Measurements from ENCODE around the gene UMAD1.
"Not testable (repeated sequence)": the region's sequence is repeated elsewhere in the genome, so short reads cannot be mapped to it uniquely, and the experiment has no call there.

The UMAD1 gene

DNA sequence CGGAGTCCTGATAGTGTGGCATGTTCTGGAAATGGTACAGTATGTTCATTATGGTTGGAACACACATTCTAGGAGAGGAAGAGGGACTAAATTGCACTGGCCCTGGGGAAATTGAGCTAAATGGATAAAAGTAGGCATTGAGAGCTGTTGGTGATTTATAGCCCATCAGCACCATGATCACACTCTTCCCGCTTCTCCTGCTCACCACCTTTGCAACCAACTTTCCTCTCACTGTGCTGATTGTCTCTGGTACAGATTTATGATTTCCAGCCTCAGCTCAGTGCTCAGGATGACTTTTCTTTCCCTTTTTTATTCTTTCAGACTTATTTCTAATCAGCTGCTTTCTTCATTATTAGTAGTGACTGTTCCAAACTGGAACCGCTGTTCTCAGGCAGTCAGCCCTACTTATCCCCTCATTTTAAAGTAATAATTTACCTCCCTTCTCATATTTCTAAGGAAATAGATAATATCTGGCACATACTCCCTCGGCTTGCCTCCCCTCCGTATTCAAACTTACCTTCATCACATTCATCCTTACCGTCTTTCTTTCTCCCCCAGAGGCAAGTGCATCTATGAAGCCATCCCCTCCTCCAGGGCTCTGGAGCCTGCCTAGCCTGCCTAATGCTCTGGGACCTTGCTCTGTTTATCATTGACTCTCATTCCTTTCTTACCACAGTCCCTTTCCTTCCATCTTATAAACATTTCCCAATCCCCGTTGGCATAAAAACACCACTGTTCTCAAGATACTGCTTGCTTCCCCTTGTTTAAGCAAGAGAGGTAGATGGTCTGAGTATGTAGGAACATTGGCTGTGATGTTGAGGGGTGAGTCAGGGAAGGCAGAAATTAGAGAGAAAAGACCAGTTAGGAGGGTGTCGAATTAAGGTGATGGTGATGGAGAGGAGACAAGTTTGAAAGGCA, 129.4 kb downstream of the UMAD1 start:
- no peak for FAIRE-seq

DNA sequence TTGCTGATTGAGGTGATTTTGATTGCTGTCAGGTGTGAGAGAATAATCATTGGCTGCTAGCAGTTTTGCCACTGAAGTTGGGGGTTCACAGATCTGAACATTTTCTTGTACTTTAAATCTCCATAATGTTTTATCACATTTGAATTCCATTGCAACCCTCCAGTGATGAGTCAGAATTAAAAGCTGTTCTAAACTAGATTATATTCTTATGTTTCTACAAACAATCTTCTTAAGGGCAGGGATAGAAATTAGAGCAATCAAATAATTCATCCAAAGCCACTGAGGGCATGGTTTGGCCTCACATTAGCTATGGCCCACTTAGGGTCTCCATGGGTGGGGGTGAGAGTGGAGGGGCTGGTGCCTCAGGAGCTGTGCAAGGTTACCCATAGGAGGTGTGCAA, 130.9 kb downstream of the UMAD1 start:
- no peak for FAIRE-seq

DNA sequence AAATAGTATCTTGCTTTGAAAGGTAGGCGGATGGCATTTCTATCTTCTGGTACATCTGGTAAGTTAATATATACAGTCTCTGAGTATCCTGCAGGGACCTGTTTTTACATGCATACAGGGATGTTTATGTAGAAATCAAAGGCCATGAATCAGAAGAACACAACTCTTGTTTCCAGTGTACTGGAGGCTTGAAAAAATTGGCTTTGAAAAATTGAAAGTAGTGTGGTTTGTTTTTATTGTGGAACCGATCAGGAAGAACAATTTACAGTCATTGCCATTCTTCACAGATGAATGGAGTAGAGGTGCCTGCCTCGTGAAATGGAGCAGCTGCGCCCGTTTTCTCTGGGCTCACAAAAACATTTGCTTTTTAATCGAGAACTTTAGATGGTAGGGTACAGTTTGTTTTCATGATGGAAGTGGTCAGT, 131.9 kb downstream of the UMAD1 start:
- FAIRE-seq, result no peak

DNA sequence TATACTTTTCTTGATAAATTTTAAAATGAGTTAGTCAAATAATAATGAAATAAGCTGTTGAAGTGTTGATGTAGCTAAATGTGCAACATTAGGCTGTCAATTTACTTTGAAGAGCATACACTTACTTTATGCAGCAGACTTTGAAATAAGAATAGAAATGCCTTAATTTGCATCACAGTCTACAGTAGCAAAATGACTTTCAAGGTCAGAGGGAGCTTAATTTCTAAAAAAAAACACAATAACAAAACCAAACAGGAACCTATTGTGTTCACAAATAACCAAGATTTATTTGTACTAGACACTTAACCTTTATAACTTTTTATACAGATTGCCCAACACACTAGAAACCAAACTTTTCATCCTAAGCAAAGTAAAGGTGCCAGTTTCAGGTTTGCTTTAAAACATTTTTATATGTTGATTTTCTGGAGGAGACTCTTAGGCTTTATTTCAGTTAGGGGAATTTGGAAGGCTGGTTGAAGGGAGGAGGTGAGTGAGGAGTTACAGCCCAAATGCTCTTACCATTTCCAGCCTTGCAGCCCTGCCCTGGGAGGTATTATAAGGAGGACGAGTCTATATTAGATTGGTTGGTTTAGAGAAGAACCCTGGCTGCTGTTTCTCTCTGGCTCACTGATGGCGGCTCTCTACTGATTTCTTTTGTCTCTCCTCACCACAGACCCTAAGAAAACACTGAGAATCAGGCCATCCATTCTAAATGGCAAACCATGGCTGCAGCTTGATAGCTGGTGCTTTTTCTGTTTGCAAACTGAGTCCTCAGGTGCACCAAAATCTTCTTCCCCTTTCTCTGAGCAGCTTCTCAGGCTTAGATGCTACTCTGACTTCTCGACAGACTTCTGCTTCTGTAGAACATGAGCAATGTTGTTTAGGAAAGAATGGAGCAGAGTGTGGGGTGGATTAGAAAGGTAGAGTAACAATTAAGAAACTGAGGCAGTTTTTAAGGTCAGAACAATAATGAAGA, 133.1 kb downstream of the UMAD1 start:
- FAIRE-seq, result no peak

DNA sequence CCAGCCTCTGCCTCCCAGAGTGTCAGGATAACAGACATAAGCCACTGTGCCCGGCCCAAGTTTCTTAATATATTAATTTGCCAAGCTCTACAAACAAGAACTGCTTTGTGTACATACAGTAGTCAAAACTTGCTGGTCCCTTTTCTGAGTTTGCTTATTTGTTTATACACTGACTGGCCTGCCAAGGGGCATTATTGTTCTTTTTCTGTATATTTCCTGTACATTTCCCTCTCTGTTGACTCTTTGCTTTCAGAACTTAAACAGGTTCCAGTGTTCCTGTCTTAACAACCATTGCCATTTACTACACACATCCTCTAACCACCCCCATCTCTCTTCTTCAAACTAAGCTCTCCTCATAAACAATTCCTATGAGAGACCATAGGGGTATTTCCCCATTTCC, 139.3 kb downstream of the UMAD1 start:
- FAIRE-seq, result no peak

DNA sequence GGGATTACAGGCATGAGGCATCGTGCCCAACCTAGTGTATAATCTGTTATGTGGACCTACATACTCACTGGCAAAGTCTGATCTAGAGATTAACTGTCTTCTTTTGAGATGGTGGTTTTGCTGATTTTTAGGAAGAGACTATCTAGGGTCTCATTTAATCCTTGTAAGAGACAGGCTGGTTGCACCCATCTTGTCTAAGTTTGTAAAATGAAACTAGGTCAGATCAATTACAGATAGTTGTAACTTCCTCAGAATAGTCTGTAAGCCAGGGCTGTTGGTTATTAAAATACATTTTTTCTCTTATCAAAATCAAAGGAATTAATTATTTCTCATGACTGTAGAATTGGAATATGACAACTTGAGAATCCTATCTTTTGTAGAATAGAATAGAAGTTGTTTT, 142.4 kb downstream of the UMAD1 start:
- FAIRE-seq, result no peak

DNA sequence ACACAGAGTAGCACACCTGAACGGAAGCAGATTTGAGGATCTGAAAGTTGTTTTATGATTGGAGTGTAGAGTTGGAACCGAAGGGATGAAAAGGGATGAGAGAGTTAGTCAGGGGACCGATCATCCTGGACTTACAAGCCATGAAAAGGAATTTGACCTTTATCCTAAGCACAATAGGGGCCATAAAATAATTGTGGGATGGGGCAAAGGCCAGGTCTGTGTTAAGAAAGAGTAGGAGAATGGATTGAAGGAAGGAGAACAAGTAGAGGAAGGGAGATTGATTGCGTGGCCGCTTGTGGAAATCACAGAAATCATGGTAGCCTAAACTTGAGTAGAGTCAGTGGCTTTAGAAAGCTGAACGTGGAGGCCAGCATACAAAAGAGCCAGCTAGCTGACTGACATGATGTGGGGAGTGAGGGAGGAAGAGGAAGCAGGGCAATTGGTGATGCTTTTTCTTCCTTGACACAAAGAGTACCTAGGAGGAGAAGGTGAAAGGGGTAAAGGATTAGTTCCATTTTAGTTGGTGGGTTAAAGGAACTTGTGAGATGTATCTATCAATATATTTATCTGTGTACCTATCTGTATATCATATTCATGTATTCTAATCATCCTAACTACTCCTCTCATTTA, 144.9 kb downstream of the UMAD1 start:
- no peak for FAIRE-seq

DNA sequence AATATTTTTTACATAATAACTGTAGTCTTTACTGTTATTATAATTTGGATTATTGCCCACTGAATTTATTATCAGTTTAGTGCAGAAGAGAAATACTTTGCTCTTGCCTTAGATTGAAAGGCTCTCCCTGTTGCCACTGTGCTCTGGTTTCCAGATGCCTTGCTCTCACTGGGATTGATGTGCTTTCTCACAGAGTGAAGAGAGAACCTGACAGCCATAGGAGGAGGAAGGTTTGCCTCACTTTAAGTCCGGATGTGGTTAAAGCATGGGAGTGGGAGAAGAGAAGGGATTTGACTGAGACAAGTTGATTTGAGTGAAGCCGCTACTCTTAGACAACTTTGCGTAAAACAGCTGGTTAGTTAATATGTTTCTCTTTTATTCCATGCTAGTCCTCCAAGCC, 146.0 kb downstream of the UMAD1 start:
- FAIRE-seq, result no peak

DNA sequence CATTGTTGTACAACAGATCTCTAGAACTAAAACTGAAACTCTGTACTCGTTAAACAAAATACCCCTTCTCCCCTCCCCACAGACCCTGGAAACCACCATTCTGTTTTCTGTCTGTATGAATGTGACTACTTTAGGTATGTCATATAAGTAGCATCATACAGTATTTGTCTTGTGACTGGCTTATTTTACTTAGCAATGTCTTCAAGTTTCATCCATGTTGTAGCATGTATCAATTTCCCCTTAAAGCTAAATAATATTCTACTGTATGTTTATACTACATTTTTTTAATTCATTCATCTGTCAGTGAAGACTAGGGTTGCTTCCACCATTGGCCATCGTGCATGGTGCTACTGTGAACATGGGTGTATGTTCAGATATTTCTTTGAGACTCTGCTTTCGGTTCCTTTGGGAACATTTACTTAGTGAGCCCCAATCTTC, 149.0 kb downstream of the UMAD1 start:
- FAIRE-seq, result no peak

DNA sequence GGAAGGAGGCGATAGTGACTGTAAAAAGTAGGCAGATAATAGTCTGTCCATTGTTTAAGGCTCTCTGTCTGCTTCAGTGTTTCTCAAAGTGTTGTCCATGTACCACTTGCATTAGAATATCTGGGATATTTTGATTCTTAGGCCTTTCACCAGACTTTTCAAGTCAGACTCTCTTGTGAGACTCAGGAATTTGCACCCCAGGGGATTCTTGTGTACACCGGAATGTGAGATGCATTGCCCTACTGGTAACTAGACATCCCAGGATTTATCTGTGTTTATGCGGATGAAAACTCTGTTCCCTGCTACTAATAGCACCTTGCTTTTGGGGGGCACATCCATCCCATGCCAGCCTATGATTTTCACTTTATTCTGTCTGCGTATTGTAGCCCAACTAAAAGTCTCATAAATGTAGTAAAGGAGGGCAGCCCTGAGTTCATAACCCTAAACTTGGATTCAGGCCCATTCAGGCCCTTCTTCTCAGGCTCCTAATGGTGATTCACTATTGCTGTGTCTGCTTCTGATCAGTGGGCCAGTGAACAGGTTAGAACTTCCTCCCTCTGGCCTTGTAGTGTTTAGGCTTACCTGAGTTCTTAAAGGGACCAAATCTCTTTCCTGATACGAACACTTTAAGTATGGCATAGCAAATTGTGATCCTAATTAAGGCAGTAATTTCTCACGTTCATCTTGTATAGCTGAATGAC, 149.6 kb downstream of the UMAD1 start:
- no peak for FAIRE-seq

DNA sequence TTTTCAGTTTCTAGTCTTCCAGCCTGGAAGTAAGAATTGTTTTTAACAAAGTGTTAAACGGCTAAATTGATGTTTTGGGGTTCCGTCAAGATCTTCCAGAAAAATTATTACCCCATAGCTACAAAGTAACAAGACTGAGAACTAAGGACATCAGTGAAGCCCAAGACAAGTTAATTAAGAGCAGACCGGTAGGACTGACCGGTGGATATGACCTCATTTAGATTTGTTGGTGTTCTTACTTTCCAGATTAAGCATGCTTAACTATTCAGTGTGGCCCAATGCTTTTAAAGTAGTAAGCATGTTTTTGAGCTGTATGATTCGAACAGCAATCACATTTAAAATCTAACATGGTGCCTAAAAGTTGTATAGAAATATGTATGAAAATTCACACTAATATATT, 151.0 kb downstream of the UMAD1 start:
- FAIRE-seq, result no peak

DNA sequence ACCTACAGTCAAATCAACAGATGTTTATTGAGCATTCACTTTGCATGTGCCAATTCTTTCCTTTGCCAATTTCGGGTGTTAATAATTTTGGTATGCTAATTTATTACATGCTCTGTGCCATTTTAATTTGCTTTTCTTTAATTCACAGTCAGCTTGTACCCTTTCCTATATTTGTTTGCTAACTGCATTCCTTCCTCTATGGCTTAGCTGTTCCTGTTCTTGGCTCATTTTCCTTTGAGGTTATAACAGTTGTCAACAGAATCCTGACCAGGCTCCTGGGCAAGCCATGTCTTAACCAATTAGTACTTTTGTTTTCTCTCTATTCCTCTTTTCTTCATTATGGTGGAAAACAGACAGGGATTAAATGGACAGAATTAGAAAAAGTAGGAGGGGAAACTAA, 151.5 kb downstream of the UMAD1 start:
- FAIRE-seq, result no peak

DNA sequence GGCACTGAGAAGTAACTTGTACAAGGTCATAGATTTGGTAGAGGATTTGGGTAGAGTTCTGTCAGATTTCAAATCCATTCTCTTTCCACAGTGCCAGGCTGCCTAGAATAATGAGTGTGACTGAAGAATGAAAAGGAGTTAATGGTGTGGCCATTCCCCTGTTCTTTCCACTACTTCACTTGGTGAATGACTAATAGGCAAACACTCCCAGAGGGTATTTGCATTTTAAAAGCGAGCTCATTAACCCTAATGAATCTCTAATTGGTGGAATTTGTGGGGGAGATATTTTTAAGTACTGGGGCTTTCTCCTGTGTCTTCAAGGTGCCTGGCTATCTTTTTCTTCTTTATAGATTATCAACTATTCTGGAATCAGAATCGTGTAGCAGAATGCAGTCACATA, 152.7 kb downstream of the UMAD1 start:
- FAIRE-seq, result no peak

DNA sequence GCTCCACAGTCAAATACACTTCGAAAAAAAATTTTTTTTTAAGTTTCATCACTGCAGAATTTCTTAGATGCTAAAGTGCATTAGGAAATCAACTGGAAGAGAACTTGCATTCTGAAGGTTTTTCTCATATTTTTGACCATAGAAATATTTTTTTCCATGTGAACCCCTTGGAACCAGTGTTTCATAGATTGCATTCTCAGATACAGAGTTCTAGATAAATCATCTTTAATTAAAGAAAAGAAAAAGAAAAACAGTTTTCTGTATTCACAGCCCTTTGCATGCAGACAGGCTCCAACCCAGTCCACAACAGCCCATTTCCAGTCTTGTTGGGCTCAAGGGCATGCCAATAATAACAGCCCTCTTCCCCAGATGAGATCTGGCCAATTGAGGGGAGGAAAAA, 153.4 kb downstream of the UMAD1 start:
- no peak for FAIRE-seq

DNA sequence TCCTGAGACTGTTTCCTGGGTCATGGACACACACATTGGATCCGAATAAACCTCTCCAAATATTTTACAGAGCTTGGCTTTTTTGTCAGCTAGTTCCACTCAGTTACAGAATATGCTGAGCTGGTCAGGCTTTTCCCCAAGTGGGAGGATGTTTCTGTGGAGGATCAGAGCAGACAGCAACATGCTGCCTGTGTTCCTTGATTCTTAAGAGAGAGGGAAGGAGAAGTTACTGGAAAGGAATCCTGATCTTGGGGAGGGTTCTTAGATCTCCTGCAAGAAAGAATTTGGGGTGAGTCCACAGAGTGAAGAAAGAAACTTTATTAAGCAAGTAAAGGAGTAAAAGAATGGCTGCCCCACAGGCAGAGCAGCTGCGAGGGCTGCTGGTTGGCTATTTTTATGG, 154.7 kb downstream of the UMAD1 start:
- no peak for FAIRE-seq

DNA sequence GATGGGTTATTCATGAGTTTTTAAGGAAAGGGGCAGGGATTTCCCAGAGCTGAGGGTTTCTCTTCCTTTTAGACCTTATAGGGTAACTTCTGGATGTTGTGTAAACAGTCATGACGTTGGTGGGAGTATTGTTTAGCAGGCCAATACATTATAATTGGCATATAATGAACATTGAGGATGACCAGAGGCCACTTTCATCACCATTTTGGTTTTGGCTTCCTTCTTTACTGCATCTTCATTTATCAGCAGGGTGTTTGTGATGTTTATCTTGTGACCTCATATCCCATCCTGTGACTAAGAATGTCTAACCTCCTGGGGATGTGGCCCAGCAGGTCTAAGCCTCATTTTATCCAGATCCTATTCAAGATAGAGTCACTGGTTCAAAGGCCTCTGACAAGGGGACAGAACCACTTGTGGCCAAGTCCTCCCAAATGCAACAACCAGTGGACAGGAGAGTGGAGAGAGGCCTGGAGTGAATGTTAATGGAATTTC, 155.1 kb downstream of the UMAD1 start:
- no peak for FAIRE-seq

DNA sequence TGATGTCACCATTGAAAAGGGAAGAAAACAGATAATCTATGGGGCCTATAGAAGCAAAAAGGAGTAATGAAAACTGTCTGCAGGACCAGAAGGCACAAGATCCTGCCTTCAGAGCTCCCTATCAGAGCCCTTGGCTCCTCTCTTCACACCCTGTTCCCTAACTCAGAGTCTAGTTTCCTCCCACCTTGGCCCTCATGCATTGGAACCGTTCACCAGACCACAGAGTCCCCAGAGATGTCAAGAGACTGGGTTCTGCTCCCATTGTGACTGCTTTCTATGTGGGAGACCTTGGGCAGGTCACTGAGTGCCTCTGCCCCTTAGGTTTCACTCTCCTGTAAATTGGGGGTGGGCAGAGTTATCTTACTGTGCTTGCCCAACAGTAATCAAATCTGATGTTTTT, 158.0 kb downstream of the UMAD1 start:
- FAIRE-seq, result no peak

DNA sequence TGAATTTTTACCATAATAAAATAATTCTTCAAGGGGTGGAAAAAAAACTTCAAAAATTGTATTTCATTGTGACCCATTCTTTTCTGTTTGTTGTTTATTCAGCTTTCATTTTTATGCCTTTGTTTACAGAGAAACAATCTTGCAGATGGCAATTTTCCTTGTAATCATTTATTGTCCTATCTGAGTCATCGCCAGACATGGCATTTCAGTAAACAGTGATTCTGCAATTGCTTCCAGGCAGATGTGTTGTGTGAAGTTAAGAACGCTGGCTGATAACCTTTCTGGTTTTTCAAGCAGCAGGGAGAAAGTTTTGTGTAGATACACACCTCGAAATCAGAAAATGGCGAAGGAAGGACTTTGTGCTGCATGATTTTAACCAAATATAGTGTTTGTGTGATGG, 158.6 kb downstream of the UMAD1 start:
- no peak for FAIRE-seq

DNA sequence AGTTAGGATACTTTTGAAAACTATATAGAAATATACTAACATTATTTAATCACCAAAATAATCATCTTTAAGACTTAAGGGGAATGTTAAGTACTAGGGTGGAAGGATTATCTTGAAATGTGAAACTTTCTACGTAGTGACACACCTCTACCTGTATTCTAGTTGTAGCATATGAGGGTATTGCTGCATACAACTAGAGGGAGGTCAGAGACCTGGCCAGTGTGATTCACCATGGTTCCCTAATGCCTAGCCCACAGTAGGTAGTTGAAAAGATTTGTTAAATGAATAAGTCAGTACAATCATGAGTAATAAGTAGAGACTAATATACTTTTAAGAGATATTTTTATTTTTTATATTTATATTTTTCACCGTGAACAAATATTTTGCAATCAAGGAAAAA, 162.0 kb downstream of the UMAD1 start:
- no peak for FAIRE-seq

DNA sequence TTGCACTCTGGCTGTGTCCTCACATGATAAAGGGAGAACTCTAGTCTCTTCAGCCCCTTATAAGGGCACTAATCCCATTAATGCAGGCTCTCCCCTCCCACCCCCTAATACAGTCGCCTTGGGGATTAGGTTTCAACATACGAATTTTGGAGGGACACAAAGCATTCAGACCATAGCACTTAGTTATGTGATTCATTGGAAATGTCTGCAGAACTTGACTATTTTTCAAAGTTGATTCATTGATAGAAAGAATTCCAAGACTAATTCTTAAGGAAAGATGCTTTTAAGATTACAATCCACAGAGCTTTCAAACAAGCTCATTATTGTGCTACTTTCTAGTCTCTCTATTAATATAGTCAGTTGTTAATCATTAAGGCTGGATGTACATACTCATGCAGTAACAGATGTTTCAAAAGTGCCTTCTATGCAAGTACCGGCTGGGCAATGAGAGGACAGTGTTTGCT, 163.2 kb downstream of the UMAD1 start:
- no peak for FAIRE-seq

DNA sequence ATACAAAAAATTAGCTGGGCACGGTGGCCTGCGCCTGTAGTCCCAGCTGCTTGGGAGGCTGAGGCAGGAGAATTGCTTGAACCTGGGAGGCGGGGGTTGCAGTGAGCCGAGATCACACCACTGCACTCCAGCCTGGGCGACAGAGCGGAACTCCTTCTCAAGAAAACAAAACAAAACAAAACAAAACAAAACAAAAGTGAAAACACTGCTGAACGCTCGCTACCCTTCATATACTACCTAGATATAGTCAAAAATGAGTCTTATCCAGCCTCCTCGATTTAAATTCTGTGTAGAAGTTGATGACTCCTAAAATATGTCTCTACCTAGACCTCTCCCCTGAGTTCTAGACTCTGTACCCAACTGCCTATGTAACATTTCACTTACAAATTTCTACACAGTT, 164.3 kb downstream of the UMAD1 start:
- not testable (repeated sequence) for FAIRE-seq

DNA sequence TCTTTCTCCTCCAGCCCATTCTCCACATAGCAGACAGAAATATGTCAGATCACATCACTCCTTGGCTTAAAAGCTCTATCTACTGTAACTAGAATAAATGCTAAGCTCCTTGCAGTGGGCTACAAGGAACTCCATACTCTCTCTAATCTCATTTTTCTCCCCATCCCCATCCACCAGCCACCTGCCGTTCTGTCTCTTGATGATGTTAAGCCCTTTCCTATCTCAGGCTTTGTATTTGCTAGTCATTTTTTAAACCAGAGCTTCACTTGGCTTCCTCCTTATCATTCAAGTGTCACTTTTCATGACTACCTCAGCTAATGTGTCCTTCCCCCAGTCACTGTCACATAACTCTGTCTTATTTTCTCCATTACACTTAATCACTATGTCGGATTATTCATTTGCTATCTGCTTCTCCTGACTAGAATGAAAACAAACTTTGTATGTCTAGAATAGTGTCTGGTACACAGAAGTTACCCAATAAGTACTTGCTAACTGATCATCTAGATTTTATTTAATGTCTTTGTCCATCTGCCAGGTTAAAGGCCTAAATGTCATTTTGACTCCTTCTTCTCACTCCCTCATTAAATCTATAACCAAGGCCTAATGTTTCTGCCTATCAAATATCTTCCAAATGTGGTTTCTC, 165.1 kb downstream of the UMAD1 start:
- no peak for FAIRE-seq

All from TTC549 (cell line).